SK-MEL-5 (cell line): ENCODE data around the gene AK3. TPM values are rescaled to one million over a fixed set of nuclear protein-coding genes. Genes with fewer than 3 reads are reported as not detected.
"Not testable (repeated sequence)": the region's sequence is repeated elsewhere in the genome, so short reads cannot be mapped to it uniquely, and the experiment has no call there.

ENCODE experiments used
- DNase-seq: peaks from one replicate; pipeline ENCODE4 v3.0.0-alpha.2; 2016; ENCODE audit warnings: low read depth, low spot score
- in situ Hi-C: cut with HindIII; loops from 2 replicates; pipeline ENCODE4 v1.10.0; 2016; ENCODE audit warnings: low sequenced_read_pairs, high pct_unique_total_duplicates, low pct_unique_long_range_greater_than_20kb
- total RNA-seq: library from RNA; depleted of rRNA; stranded (reverse); fragments of >200 nt; shearing (Covaris generic); gene quantifications from 2 replicates; pipeline ENCODE4 v1.2.3, GENCODE V29; 2014; rRNA removed

Gene AK3
- total RNA-seq, 1 experiment from 2014 or later = 42.5 TPM

DNA sequence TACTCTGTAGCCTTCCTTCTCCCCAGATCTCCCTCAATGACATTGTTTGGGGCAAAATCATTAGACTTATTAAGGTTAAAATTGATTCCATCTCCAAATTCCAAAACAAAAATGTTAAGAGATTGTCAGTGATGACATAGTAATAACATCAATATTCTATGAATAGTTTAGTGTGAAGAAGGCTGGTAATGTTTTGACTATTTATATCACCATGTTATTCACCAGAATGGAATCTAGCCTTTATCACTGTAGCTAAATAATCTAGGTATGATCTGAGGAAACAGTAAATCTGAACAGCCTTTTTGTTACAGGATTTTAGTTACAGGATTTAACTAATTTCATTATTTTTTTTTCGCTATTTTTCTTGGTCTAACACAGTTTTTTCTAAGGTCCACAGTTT is 79.8 kb downstream of the AK3 start:
- in situ Hi-C loops = no loop called here

GRCh38 chr9:4660665-4661064 is 80.3 kb downstream of the AK3 start:
- in situ Hi-C loops = not testable (repeated sequence)

More for the DNA sequence above, 79.8 kb downstream of the AK3 start:
- no peak for DNase-seq

More at GRCh38 chr9:4660665-4661064, 80.3 kb downstream of the AK3 start:
- not testable (repeated sequence) for DNase-seq

Other genes with a start within 250 kb of the AK3 start
- gene PLPP6, start 78.9 kb downstream of the AK3 start, total RNA-seq = 6.4 and 9.0 TPM in 2 replicates
- gene SPATA6L, start 74.7 kb downstream of the AK3 start, total RNA-seq = 0.08 and 1.3 TPM in 2 replicates
- gene CDC37L1, start 61.6 kb downstream of the AK3 start, total RNA-seq = 8.9 and 11.0 TPM in 2 replicates
- 17.6 and 21.5 TPM in 2 replicates for gene RCL1, start 51.7 kb upstream of the AK3 start, total RNA-seq
- 4.3 and 5.7 TPM in 2 replicates for gene JAK2, start 244.1 kb upstream of the AK3 start, total RNA-seq